WTC11 (cell line): ENCODE data around the gene HPSE2. TPM values are rescaled to one million over a fixed set of nuclear protein-coding genes. Genes with fewer than 3 reads are reported as not detected.

Experiments
- ATAC-seq: fragments of 200-7000 bp; cut with Tn5 transposase; 2 replicates; pipeline ENCODE4 v1.10.0; 2021; ENCODE audit warnings: mild to moderate bottlenecking, moderate library complexity
- CTCF ChIA-PET: fragments of 300-600 bp; sonication (Branson Sonifier 250); formaldehyde crosslinking; loops from one replicate; lab custom pipeline; 2021; ENCODE audit warnings: antibody characterized with exemption; lab: Charles Lee
- POLR2A ChIA-PET: fragments of 350-600 bp; sonication (Branson Sonifier 250); formaldehyde crosslinking; loops from one replicate; lab custom pipeline; 2021; ENCODE audit warnings: antibody characterized with exemption; lab: Charles Lee
- DNase-seq: peaks from one replicate; pipeline ENCODE4 v3.0.0; 2021; ENCODE audit warnings: low spot score
- H3K27ac Mint-ChIP-seq: 2 replicates; pipeline ENCODE4 v1.8.0; 2021; ENCODE audit warnings: mixed read lengths
- H3K27me3 Mint-ChIP-seq: 2 replicates; pipeline ENCODE4 v1.8.0; 2021; ENCODE audit warnings: low read depth, mild to moderate bottlenecking, moderate library complexity, mixed read lengths
- H3K36me3 Mint-ChIP-seq: 2 replicates; pipeline ENCODE4 v1.8.0; 2021; ENCODE audit warnings: mixed read lengths
- H3K4me1 Mint-ChIP-seq: 2 replicates; pipeline ENCODE4 v1.8.0; 2022; ENCODE audit warnings: mixed read lengths
- H3K4me3 Mint-ChIP-seq: 2 replicates; pipeline ENCODE4 v1.8.0; 2021; ENCODE audit warnings: mild to moderate bottlenecking, moderate library complexity, mixed read lengths
- H3K9me3 Mint-ChIP-seq: 2 replicates; pipeline ENCODE4 v1.8.0; 2021; ENCODE audit warnings: mixed read lengths
- ATF3 ChIP-seq: sonication (generic); formaldehyde crosslinking; conservative IDR thresholded peaks from 2 replicates; pipeline ENCODE4 v1.8.1; 2022; ENCODE audit warnings: mild to moderate bottlenecking, missing genetic modification reagents
- CBFB ChIP-seq: sonication (generic); formaldehyde crosslinking; IDR thresholded peaks from 2 replicates; pipeline ENCODE4 v1.8.1; 2022; ENCODE audit warnings: mild to moderate bottlenecking, low read depth, missing genetic modification reagents
- E2F4 ChIP-seq: sonication (generic); formaldehyde crosslinking; IDR thresholded peaks from 2 replicates; pipeline ENCODE4 v1.8.1; 2022; ENCODE audit warnings: low read depth, mild to moderate bottlenecking, moderate library complexity, missing genetic modification reagents, borderline replicate concordance
- ESRRA ChIP-seq: sonication (generic); formaldehyde crosslinking; IDR thresholded peaks from 2 replicates; pipeline ENCODE4 v1.8.1; 2022; ENCODE audit warnings: mild to moderate bottlenecking, missing genetic modification reagents, borderline replicate concordance
- ETV6 ChIP-seq: sonication (generic); formaldehyde crosslinking; IDR thresholded peaks from 2 replicates; pipeline ENCODE4 v1.8.1; 2022; ENCODE audit warnings: mild to moderate bottlenecking, missing genetic modification reagents
- FOXP1 ChIP-seq: sonication (generic); formaldehyde crosslinking; IDR thresholded peaks from 2 replicates; pipeline ENCODE4 v1.8.0; 2022; ENCODE audit warnings: missing genetic modification reagents, mild to moderate bottlenecking, moderate library complexity, borderline replicate concordance
- JAZF1 ChIP-seq: fragments of 250-450 bp; sonication (Bioruptor Pico); IDR thresholded peaks from 2 replicates; pipeline ENCODE4 v1.9.0; 2021; ENCODE audit warnings: moderate library complexity, mild to moderate bottlenecking, inconsistent platforms
- MLX ChIP-seq: sonication (generic); formaldehyde crosslinking; IDR thresholded peaks from 2 replicates; pipeline ENCODE4 v1.8.1; 2023; ENCODE audit warnings: mild to moderate bottlenecking, missing genetic modification reagents, moderate library complexity
- NR1H2 ChIP-seq: sonication (generic); formaldehyde crosslinking; IDR thresholded peaks from 2 replicates; pipeline ENCODE4 v1.9.0; 2021; ENCODE audit warnings: mild to moderate bottlenecking, moderate library complexity, missing genetic modification reagents
- SMAD3 ChIP-seq: sonication (generic); formaldehyde crosslinking; IDR thresholded peaks from 2 replicates; pipeline ENCODE4 v1.8.0; 2022; ENCODE audit warnings: missing genetic modification reagents, mild to moderate bottlenecking, borderline replicate concordance
- SMAD4 ChIP-seq: sonication (generic); formaldehyde crosslinking; IDR thresholded peaks from 2 replicates; pipeline ENCODE4 v1.8.0; 2022; ENCODE audit warnings: mild to moderate bottlenecking, missing genetic modification reagents
- SOX15 ChIP-seq: fragments of 250-450 bp; sonication (Bioruptor Pico); IDR thresholded peaks from 2 replicates; pipeline ENCODE4 v1.9.0; 2021; ENCODE audit warnings: mild to moderate bottlenecking
- ZNF423 ChIP-seq: fragments of 250-450 bp; sonication (Bioruptor Pico); IDR thresholded peaks from 2 replicates; pipeline ENCODE4 v2.1.2; 2022; ENCODE audit warnings: mild to moderate bottlenecking, moderate library complexity
- ZNF425 ChIP-seq: fragments of 250-450 bp; sonication (Bioruptor Pico); conservative IDR thresholded peaks from 2 replicates; pipeline ENCODE4 v1.9.0; 2021; ENCODE audit warnings: mild to moderate bottlenecking
- ZSCAN18 ChIP-seq: fragments of 250-450 bp; sonication (Bioruptor Pico); IDR thresholded peaks from 2 replicates; pipeline ENCODE4 v2.1.2; 2022; ENCODE audit warnings: mild to moderate bottlenecking, moderate library complexity
- total RNA-seq: library from RNA; stranded (reverse); gene quantifications from 3 replicates; pipeline ENCODE4 v1.2.3, GENCODE V29; 2021
- TF ChIP-seq, protein P1 (sequence below): sonication (generic); formaldehyde crosslinking; IDR thresholded peaks from 2 replicates; pipeline ENCODE4 v1.8.1; 2023; ENCODE audit warnings: mild to moderate bottlenecking, missing genetic modification reagents
- TF ChIP-seq, protein P2 (sequence below): sonication (generic); formaldehyde crosslinking; IDR thresholded peaks from 2 replicates; pipeline ENCODE4 v1.8.1; 2022; ENCODE audit warnings: low read depth, missing genetic modification reagents, borderline replicate concordance

Gene HPSE2
- total RNA-seq, 1 experiment from 2014 or later: 0.66 TPM

DNA sequence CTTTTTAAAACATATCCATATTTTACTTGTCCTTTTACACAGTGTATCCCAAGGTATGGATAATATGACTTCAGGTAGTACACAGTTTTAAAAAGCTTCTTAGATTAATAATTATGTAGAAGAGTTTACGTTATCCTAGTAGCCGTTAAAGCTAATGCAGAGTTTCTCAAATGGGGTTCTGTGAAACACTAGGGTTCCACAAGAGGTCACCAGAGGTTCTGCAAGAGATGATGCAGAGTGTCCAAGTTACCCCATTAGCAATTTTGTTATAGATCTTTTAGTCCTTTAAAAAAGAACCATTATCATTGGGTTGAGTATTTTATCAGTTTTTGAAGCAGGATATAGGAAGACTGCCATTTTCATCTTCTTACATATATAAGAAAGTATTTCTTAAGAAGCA, 490.0 kb downstream of the HPSE2 start:
- no peak for ATAC-seq
- H3K27ac Mint-ChIP-seq: no peak overlapping the region
- TF ChIP-seq SMAD3 (CRISPR knock-in tag) (no peak), ZSCAN18 (CRISPR knock-in tag) (no peak), JAZF1 (CRISPR knock-in tag) (no peak)
- H3K4me3 Mint-ChIP-seq: no peak overlapping the region
- no peaks in the 10 kb centered on the region for H3K4me1 Mint-ChIP-seq
- DNase-seq: no peak
- CTCF ChIA-PET: interaction anchor here (1.0 to 1.1 kb wide), 2 partner anchors 501 to 531 kb away, joined by 3 to 4 read pairs; no protein-coding TSS in a partner anchor
- H3K27me3 Mint-ChIP-seq: no peaks in the 10 kb centered on the region
- no peaks in the 10 kb centered on the region for H3K9me3 Mint-ChIP-seq
- POLR2A ChIA-PET: no interaction called here
- H3K36me3 Mint-ChIP-seq: no peaks in the 10 kb centered on the region

DNA sequence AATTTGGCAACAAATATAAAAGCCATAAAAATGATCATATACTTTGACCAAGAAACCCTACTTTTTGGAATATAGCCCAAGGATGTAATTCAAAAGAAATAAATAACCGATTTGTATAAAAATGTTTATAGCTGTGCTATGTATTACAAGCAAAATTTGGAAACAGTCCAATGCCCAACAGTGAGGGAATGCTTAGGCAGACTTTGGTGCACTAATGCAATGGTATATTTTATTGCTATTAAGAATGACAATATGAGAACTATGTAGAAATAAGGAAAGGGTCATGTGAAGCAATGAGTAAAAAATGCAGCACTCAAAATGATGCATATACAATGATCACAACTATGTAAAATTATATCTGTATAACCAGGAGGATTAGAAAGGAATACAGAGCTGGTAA, 515.1 kb downstream of the HPSE2 start:
- DNase-seq: no peak
- H3K36me3 Mint-ChIP-seq: 0 out of 2 replicates have a peak, but pooled peaks cover 5% of the 10 kb centered on the region
- H3K27ac Mint-ChIP-seq: no peak overlapping the region
- H3K4me3 Mint-ChIP-seq: no peak overlapping the region
- 0 out of 2 replicates have a peak, but pooled peaks cover 3% of the 10 kb centered on the region for H3K9me3 Mint-ChIP-seq
- POLR2A ChIA-PET: no interaction called here
- H3K27me3 Mint-ChIP-seq: peaks cover 5% of the 10 kb centered on the region; the same call in 1 of the 2 replicates
- no peak for ATAC-seq
- H3K4me1 Mint-ChIP-seq: no peaks in the 10 kb centered on the region
- CTCF ChIA-PET: no interaction called here
- no peak for TF ChIP-seq ETV6 (CRISPR knock-in tag)
- TF ChIP-seq, protein P1, sequence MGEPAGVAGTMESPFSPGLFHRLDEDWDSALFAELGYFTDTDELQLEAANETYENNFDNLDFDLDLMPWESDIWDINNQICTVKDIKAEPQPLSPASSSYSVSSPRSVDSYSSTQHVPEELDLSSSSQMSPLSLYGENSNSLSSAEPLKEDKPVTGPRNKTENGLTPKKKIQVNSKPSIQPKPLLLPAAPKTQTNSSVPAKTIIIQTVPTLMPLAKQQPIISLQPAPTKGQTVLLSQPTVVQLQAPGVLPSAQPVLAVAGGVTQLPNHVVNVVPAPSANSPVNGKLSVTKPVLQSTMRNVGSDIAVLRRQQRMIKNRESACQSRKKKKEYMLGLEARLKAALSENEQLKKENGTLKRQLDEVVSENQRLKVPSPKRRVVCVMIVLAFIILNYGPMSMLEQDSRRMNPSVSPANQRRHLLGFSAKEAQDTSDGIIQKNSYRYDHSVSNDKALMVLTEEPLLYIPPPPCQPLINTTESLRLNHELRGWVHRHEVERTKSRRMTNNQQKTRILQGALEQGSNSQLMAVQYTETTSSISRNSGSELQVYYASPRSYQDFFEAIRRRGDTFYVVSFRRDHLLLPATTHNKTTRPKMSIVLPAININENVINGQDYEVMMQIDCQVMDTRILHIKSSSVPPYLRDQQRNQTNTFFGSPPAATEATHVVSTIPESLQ: no peak
- TF ChIP-seq ATF3: no peak
- TF ChIP-seq SMAD4 (CRISPR knock-in tag): no peak
- TF ChIP-seq FOXP1 (CRISPR knock-in tag): no peak
- TF ChIP-seq ZNF423 (CRISPR knock-in tag): no peak
- TF ChIP-seq ZNF425 (CRISPR knock-in tag): no peak
- TF ChIP-seq E2F4 (CRISPR knock-in tag): no peak
- no peak for TF ChIP-seq MLX (CRISPR knock-in tag)
- TF ChIP-seq CBFB (CRISPR knock-in tag): no peak
- TF ChIP-seq ESRRA (CRISPR knock-in tag): no peak
- no peak for TF ChIP-seq SOX15
- TF ChIP-seq, protein P2, sequence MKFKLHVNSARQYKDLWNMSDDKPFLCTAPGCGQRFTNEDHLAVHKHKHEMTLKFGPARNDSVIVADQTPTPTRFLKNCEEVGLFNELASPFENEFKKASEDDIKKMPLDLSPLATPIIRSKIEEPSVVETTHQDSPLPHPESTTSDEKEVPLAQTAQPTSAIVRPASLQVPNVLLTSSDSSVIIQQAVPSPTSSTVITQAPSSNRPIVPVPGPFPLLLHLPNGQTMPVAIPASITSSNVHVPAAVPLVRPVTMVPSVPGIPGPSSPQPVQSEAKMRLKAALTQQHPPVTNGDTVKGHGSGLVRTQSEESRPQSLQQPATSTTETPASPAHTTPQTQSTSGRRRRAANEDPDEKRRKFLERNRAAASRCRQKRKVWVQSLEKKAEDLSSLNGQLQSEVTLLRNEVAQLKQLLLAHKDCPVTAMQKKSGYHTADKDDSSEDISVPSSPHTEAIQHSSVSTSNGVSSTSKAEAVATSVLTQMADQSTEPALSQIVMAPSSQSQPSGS: no peak
- no peak for TF ChIP-seq NR1H2
